Osteocyte (in vitro differentiated cells): ENCODE data around the gene CATSPER3. TPM values are rescaled to one million over a fixed set of nuclear protein-coding genes. Genes with fewer than 3 reads are reported as not detected.

Experiments used
- DNase-seq: peaks from one replicate; pipeline ENCODE4 v3.0.0; 2021; ENCODE audit warnings: mixed read lengths; ENCODE audit not compliant: unreplicated experiment; ENCODE audit errors: extremely low spot score
- H3K27ac Mint-ChIP-seq: one replicate; pipeline ENCODE4 v1.8.0; 2021; ENCODE audit warnings: mild to moderate bottlenecking, mixed read lengths; ENCODE audit not compliant: unreplicated experiment
- H3K27me3 Mint-ChIP-seq: one replicate; pipeline ENCODE4 v1.8.0; 2021; ENCODE audit warnings: mixed read lengths; ENCODE audit not compliant: unreplicated experiment
- H3K36me3 Mint-ChIP-seq: one replicate; pipeline ENCODE4 v1.8.0; 2021; ENCODE audit warnings: mixed read lengths; ENCODE audit not compliant: unreplicated experiment
- H3K4me1 Mint-ChIP-seq: one replicate; pipeline ENCODE4 v1.8.0; 2021; ENCODE audit warnings: mixed read lengths; ENCODE audit not compliant: unreplicated experiment
- H3K4me3 Mint-ChIP-seq: one replicate; pipeline ENCODE4 v1.8.0; 2021; ENCODE audit warnings: mild to moderate bottlenecking, moderate library complexity, mixed read lengths; ENCODE audit not compliant: unreplicated experiment
- H3K9me3 Mint-ChIP-seq: one replicate; pipeline ENCODE4 v1.8.0; 2021; ENCODE audit warnings: mixed read lengths; ENCODE audit not compliant: unreplicated experiment
- total RNA-seq: library from RNA; stranded (reverse); gene quantifications from 2 replicates; pipeline ENCODE4 v1.2.1, GENCODE V29; 2021
- TF ChIP-seq, protein P1 (sequence below): fragments of 200-600 bp; sonication (generic); IDR thresholded peaks from 2 replicates; pipeline ENCODE4 v1.5.0; 2021; ENCODE audit warnings: antibody characterized with exemption, mild to moderate bottlenecking, moderate library complexity

The CATSPER3 gene
- total RNA-seq, 1 donor from 2014 or later, result not detected

DNA sequence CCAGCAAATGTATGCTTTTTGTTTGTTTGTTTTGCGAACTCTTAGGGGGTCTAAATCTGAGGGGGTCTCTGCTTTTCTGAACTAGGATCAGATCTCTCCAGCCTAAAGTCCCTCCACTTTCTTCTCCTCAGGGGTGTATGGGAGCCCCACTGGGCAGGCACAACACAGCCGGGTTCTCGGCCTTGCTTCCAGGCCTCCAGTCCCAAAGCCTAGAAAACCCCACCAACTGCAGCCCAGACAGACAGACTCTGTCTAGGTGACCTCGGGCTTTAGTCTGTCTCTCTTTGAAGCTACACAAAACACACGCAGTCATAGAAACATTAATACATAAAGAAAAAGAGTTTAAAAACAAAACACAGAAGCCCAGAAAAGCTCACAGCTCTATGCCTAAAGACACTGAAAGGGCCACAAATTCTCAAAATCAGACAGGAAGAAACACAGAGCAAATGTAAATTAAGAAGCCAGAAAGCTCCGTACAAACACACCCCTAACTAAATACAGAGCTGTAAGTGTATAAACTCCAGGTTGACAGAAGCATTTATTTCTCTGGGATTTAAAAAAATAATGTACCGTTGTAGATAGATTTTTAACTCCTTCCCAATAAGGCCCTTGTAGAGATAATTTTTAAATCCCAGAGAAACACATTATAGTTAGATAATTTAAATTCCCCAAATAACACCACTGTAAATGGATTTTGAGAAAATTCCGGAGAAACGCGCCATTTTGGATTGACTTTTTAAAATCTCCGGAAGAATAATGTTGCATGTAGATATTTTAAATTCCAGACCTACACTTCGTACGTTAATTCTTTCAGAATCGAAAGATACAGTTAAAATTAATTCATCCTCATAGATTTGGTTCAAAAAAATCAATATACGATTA lies 64.3 kb downstream of the CATSPER3 start:
- TF ChIP-seq, protein P1, sequence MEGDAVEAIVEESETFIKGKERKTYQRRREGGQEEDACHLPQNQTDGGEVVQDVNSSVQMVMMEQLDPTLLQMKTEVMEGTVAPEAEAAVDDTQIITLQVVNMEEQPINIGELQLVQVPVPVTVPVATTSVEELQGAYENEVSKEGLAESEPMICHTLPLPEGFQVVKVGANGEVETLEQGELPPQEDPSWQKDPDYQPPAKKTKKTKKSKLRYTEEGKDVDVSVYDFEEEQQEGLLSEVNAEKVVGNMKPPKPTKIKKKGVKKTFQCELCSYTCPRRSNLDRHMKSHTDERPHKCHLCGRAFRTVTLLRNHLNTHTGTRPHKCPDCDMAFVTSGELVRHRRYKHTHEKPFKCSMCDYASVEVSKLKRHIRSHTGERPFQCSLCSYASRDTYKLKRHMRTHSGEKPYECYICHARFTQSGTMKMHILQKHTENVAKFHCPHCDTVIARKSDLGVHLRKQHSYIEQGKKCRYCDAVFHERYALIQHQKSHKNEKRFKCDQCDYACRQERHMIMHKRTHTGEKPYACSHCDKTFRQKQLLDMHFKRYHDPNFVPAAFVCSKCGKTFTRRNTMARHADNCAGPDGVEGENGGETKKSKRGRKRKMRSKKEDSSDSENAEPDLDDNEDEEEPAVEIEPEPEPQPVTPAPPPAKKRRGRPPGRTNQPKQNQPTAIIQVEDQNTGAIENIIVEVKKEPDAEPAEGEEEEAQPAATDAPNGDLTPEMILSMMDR, result no peak
- Mint-ChIP-seq H3K9me3 (no peaks in the 10 kb centered on the region), H3K36me3 (peaks cover 2% of the 10 kb centered on the region), H3K27me3 (peaks cover 75% of the 10 kb centered on the region), H3K4me1 (peaks cover 30% of the 10 kb centered on the region), H3K4me3 (no peak overlapping the region), H3K27ac (no peak overlapping the region)
- DNase-seq, result no peak

DNA sequence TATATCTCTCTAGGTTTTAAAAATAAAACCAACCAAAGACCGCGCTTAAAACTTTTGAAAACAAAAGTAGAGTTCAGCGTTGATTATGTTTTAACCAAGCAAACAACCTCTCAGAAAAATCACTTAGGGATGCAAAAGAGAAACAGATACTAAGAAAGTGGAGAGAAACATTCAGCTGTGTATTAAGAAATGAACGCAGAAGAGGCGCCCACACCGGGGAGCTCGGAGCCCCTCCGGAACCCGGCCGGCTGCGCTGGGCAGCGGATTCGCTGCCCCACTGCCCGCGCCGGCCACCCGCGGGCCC lies 64.9 kb downstream of the CATSPER3 start:
- peaks cover 30% of the 10 kb centered on the region for H3K4me1 Mint-ChIP-seq
- no peak overlapping the region for H3K27ac Mint-ChIP-seq

GRCh38 chr5:135032999-135033861 lies 65.5 kb downstream of the CATSPER3 start:
- Mint-ChIP-seq H3K4me1 (peaks cover 30% of the 10 kb centered on the region), H3K27me3 (peaks cover 80% of the 10 kb centered on the region), H3K27ac (no peak overlapping the region), H3K9me3 (no peaks in the 10 kb centered on the region), H3K36me3 (peaks cover 2% of the 10 kb centered on the region), H3K4me3 (peak overlapping the region; percentile 67)
- DNase-seq, result no peak
- TF ChIP-seq, protein P1, result no peak

More for the DNA sequence above, 64.9 kb downstream of the CATSPER3 start:
- H3K36me3 Mint-ChIP-seq, result peaks cover 2% of the 10 kb centered on the region
- TF ChIP-seq, protein P1, result no peak
- DNase-seq, result no peak
- peak overlapping the region; percentile 33 for H3K4me3 Mint-ChIP-seq
- H3K9me3 Mint-ChIP-seq, result no peaks in the 10 kb centered on the region
- H3K27me3 Mint-ChIP-seq, result peaks cover 75% of the 10 kb centered on the region

GRCh38 chr5:135033901-135034235 lies 66.2 kb downstream of the CATSPER3 start, which contains the start of gene PITX1:
PITX1 (minus strand) TSS chr5:135034228; CDS start chr5:135033881, 347 bp downstream.
- Mint-ChIP-seq H3K27me3 (peaks cover 84% of the 10 kb centered on the region), H3K9me3 (no peaks in the 10 kb centered on the region), H3K36me3 (peaks cover 2% of the 10 kb centered on the region), H3K4me1 (peaks cover 30% of the 10 kb centered on the region), H3K27ac (no peak within 1 kb of the TSS), H3K4me3 (peak within 1 kb of the TSS; percentile 68)
- DNase-seq, result no peak
- TF ChIP-seq, protein P1, result no peak
